GM12874 (cell line): ENCODE data around the gene WDFY3.

Experiments used
- CTCF ChIP-seq: IDR thresholded peaks from 2 replicates; pipeline ENCODE4 v1.5.1; 2011; ENCODE audit warnings: low read depth, mild to moderate bottlenecking, control low read depth, low read length, moderate library complexity; ENCODE audit not compliant: insufficient read depth

The WDFY3 gene

GRCh38 chr4:84917086-84917821 lies 49.2 kb downstream of the WDFY3 start:
- TF ChIP-seq CTCF = no peak

DNA sequence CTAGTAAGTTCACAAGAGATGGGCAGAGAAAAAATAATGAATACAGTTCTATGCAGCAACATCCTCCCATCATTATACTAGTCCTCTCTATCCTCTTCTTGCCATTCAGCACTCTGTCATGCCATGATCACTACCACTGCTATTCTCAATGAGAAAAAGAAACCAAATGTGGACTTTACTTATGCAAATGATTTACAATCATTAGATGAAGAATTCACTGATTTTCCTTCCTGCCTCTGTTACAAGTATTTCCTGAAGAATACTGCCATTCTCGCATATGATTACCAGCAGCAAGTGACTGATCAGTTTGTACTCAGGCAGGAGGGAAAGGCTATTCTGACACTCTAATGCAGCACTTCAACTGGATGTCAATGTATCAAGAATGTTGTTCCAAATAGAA lies 50.3 kb downstream of the WDFY3 start:
- TF ChIP-seq CTCF = no peak

GRCh38 chr4:84915396-84915780 lies 51.1 kb downstream of the WDFY3 start:
- TF ChIP-seq CTCF = no peak

DNA sequence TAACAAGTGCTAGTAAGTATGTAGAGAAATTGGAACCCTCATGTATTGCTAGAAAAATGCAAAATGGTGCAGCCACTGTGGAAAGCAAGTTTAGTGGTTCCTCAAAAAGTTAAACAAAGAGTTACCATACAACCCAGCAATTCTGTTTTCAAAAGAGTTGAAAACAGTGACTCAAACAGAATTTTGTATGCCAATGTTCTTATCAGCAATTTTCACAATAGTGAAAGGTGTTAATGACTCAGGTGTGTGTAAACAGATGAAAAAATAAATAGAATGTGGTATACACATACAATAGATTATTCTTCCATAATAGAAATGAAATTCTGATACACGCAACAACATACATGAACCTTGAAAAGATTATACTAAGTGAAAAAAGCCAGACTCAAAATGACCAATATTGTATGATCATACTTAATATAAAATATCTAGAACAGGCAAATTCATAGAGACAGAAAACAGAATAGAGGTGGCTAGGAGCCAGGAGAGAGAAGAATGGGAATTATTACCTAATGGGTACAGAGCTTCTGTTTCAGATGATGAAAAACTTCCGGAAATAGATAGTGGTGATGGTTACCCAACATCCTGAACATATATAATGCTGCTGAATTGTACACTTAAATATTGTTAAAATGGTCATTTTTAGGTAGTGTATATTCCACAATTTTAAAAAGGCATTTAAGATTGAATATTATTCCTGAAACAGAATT lies 51.6 kb downstream of the WDFY3 start:
- TF ChIP-seq CTCF = no peak

GRCh38 chr4:84913176-84913575 lies 53.3 kb downstream of the WDFY3 start:
- TF ChIP-seq CTCF = no peak

DNA sequence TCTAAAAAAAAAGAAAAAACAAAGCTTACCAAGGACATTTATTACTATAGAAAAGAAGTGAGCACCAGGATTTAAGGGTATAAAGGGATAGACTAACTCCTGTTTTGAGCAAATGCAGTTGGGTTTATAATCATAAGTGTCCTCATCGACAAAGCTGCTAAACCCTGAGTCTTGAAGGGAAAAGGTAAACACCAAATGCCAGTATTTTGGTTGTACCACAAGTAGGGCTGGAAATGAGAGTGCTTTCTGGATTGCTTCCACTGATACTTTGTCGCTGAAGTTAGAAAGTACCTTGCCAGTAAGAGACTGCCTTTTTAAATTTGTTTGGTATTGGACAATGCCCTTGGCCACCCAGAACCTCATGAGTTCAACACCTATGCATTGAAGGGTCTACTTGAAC lies 53.7 kb downstream of the WDFY3 start:
- no peak for TF ChIP-seq CTCF

- TF ChIP-seq CTCF = no peak
These were observed 57.6 kb downstream of the WDFY3 start for GRCh38 chr4:84908876-84909275.
